GM21825 (cell line): ENCODE results near the gene ATP6V1F.

Source experiments
- ATAC-seq: cut with Tn5 transposase; IDR thresholded peaks from one replicate; pipeline ENCODE4 v1.9.1; 2021; ENCODE audit warnings: mild to moderate bottlenecking, moderate library complexity; ENCODE audit not compliant: unreplicated experiment

Gene ATP6V1F

GRCh38 chr7:128881458-128882125 is 18.9 kb downstream of the ATP6V1F start:
- no peak for ATAC-seq

GRCh38 chr7:128882134-128882533 is 19.5 kb downstream of the ATP6V1F start:
- ATAC-seq: no peak

GRCh38 chr7:128883622-128884448 is 21.2 kb downstream of the ATP6V1F start:
- no peak for ATAC-seq

- no peak for ATAC-seq
These were observed 22.1 kb downstream of the ATP6V1F start for GRCh38 chr7:128884561-128885369.

- no peak for ATAC-seq
These were observed 22.9 kb downstream of the ATP6V1F start for GRCh38 chr7:128885370-128886187.

- ATAC-seq: no peak
These were observed 23.9 kb downstream of the ATP6V1F start for GRCh38 chr7:128886391-128887168.

GRCh38 chr7:128887169-128888038 is 24.7 kb downstream of the ATP6V1F start:
- ATAC-seq: no peak

GRCh38 chr7:128888039-128888755 is 25.5 kb downstream of the ATP6V1F start:
- ATAC-seq: no peak

- no peak for ATAC-seq
These were observed 26.1 kb downstream of the ATP6V1F start for GRCh38 chr7:128888756-128889095.

GRCh38 chr7:128889121-128889520 is 26.5 kb downstream of the ATP6V1F start:
- ATAC-seq: no peak

- ATAC-seq: no peak
These were observed 27.9 kb downstream of the ATP6V1F start for GRCh38 chr7:128890306-128891109.

- ATAC-seq: no peak
These were observed 28.7 kb downstream of the ATP6V1F start for GRCh38 chr7:128891110-128891941.

- ATAC-seq: no peak
These were observed 29.2 kb downstream of the ATP6V1F start for GRCh38 chr7:128891942-128892269.

GRCh38 chr7:128892521-128893250 is 30.0 kb downstream of the ATP6V1F start:
- no peak for ATAC-seq

GRCh38 chr7:128893251-128894100 is 30.8 kb downstream of the ATP6V1F start:
- ATAC-seq: no peak
